Measurements from ENCODE around the gene SPDYE6.

DNA sequence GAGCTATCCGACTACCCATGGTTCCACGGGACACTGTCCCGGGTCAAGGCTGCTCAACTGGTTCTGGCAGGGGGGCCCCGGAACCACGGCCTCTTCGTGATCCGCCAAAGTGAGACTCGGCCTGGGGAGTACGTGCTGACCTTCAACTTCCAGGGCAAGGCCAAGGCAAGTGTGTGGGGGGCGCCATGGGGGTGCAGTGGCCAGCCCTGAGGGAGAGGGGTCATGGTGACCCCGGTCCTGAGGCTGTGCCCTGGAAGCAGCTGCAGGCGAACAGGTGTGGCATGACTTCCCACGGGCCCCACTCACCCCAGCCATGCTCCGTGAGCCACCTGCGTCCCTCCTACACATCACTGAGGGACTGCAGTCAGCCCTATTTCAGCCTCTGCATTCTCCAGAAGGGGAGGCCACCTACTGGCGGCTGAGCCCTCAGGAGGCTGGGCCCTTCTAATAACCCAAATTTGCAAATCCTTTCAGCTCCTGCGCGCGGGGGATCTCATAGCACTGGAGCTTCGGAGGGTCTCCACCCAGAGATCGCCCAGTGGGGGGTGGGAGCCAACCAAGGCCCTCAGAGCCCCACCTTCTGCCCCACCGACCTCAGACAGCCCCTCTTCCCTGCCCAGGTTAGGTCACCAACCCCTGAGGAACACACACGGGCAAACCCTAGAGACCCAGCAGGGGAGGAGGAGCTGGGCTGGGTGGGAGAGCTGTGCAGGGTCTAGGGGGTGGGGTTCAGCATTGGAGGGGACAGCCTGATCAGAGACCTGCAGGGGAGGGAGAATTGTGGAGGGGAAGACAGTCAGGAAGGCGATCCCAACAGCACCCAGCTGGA is 38.8 kb downstream of the SPDYE6 start:
- TF ChIP-seq, protein P1, sequence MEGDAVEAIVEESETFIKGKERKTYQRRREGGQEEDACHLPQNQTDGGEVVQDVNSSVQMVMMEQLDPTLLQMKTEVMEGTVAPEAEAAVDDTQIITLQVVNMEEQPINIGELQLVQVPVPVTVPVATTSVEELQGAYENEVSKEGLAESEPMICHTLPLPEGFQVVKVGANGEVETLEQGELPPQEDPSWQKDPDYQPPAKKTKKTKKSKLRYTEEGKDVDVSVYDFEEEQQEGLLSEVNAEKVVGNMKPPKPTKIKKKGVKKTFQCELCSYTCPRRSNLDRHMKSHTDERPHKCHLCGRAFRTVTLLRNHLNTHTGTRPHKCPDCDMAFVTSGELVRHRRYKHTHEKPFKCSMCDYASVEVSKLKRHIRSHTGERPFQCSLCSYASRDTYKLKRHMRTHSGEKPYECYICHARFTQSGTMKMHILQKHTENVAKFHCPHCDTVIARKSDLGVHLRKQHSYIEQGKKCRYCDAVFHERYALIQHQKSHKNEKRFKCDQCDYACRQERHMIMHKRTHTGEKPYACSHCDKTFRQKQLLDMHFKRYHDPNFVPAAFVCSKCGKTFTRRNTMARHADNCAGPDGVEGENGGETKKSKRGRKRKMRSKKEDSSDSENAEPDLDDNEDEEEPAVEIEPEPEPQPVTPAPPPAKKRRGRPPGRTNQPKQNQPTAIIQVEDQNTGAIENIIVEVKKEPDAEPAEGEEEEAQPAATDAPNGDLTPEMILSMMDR (IDR thresholded peaks at IDR 0.05): no peak
- no peak for TF ChIP-seq POLR2AphosphoS5 (IDR thresholded peaks at IDR 0.05)
- TF ChIP-seq POLR2A (IDR thresholded peaks at IDR 0.05): no peak
